Measurements from ENCODE around the gene AGAP3. TPM values are rescaled to one million over a fixed set of nuclear protein-coding genes. Genes with fewer than 3 reads are reported as not detected.

The AGAP3 gene
- total RNA-seq, 1 donor from 2014 or later = 66.0 TPM

GRCh38 chr7:151179946-151180345 is 93.7 kb downstream of the AGAP3 start:
- DNase-seq (ENCODE audit: low spot score) = no peak

- DNase-seq (ENCODE audit: low spot score) = no peak
Measured at GRCh38 chr7:151181011-151181431, 94.7 kb downstream of the AGAP3 start.

GRCh38 chr7:151185762-151186639 is 99.7 kb downstream of the AGAP3 start:
- no peak for DNase-seq (ENCODE audit: low spot score)

- DNase-seq (ENCODE audit: low spot score) = no peak
Measured at GRCh38 chr7:151186640-151187408, 100.5 kb downstream of the AGAP3 start, which contains the start of gene ASB10. Gene ASB10 (minus strand): TSS chr7:151187250. CDS start chr7:151187130, 120 bp downstream.

GRCh38 chr7:151187409-151188251 is 101.4 kb downstream of the AGAP3 start:
- no peak for DNase-seq (ENCODE audit: low spot score)

- DNase-seq (ENCODE audit: low spot score) = no peak
Measured at GRCh38 chr7:151188252-151188542, 101.9 kb downstream of the AGAP3 start.

GRCh38 chr7:151189038-151189437 is 102.8 kb downstream of the AGAP3 start:
- DNase-seq (ENCODE audit: low spot score) = no peak

GRCh38 chr7:151191544-151191943 is 105.3 kb downstream of the AGAP3 start:
- DNase-seq (ENCODE audit: low spot score) = no peak

GRCh38 chr7:151192002-151192539 is 105.8 kb downstream of the AGAP3 start:
- no peak for DNase-seq (ENCODE audit: low spot score)

GRCh38 chr7:151193203-151193978 is 107.1 kb downstream of the AGAP3 start:
- DNase-seq (ENCODE audit: low spot score) = no peak

Other genes with a start within 250 kb of the AGAP3 start
- gene AOC1, start 234.0 kb upstream of the AGAP3 start, total RNA-seq (ENCODE audit: insufficient read depth, low replicate concordance) = 0.96 TPM
- 25.3 TPM for gene KCNH2, start 108.2 kb upstream of the AGAP3 start, total RNA-seq (ENCODE audit: insufficient read depth, low replicate concordance)
- 4.6 TPM for gene NOS3, start 95.5 kb upstream of the AGAP3 start, total RNA-seq (ENCODE audit: insufficient read depth, low replicate concordance)
- gene ATG9B, start 62.0 kb upstream of the AGAP3 start, total RNA-seq (ENCODE audit: insufficient read depth, low replicate concordance) = 2.6 TPM
- 27.7 TPM for gene ABCB8, start 58.0 kb upstream of the AGAP3 start, total RNA-seq (ENCODE audit: insufficient read depth, low replicate concordance)
- gene ASIC3, start 37.9 kb upstream of the AGAP3 start, total RNA-seq (ENCODE audit: insufficient read depth, low replicate concordance) = 2.2 TPM
- 5.5 TPM for gene CDK5, start 28.6 kb upstream of the AGAP3 start, total RNA-seq (ENCODE audit: insufficient read depth, low replicate concordance)
- 52.0 TPM for gene SLC4A2, start 26.9 kb upstream of the AGAP3 start, total RNA-seq (ENCODE audit: insufficient read depth, low replicate concordance)
- gene FASTK, start 5.7 kb upstream of the AGAP3 start, total RNA-seq (ENCODE audit: insufficient read depth, low replicate concordance) = 63.1 TPM
- 26.0 TPM for gene TMUB1, start 3.0 kb upstream of the AGAP3 start, total RNA-seq (ENCODE audit: insufficient read depth, low replicate concordance)
- gene GBX1, start 81.2 kb downstream of the AGAP3 start, total RNA-seq (ENCODE audit: insufficient read depth, low replicate concordance) = not detected
- not detected for gene ASB10, start 100.8 kb downstream of the AGAP3 start, total RNA-seq (ENCODE audit: insufficient read depth, low replicate concordance)
- gene H2BK1, start 124.0 kb downstream of the AGAP3 start, total RNA-seq (ENCODE audit: insufficient read depth, low replicate concordance) = not detected
- 12.8 TPM for gene ABCF2, start 140.7 kb downstream of the AGAP3 start, total RNA-seq (ENCODE audit: insufficient read depth, low replicate concordance)
- 33.5 TPM for gene CHPF2, start 146.0 kb downstream of the AGAP3 start, total RNA-seq (ENCODE audit: insufficient read depth, low replicate concordance)
- gene SMARCD3, start 162.2 kb downstream of the AGAP3 start, total RNA-seq (ENCODE audit: insufficient read depth, low replicate concordance) = 59.0 TPM

Data from umbilical cord (tissue), 2 donors.